NCI-H146 treated with DMSO at 0.1 percent for 48 hours (cell line): ENCODE results near the gene MAX.
"Not testable (repeated sequence)": the region's sequence is repeated elsewhere in the genome, so short reads cannot be mapped to it uniquely, and the experiment has no call there.

Source experiments
- DNase-seq: peaks from one replicate; lab custom pipeline; 2025; ENCODE audit not compliant: unreplicated experiment; lab: John Stamatoyannopoulos, UW

MAX gene

DNA sequence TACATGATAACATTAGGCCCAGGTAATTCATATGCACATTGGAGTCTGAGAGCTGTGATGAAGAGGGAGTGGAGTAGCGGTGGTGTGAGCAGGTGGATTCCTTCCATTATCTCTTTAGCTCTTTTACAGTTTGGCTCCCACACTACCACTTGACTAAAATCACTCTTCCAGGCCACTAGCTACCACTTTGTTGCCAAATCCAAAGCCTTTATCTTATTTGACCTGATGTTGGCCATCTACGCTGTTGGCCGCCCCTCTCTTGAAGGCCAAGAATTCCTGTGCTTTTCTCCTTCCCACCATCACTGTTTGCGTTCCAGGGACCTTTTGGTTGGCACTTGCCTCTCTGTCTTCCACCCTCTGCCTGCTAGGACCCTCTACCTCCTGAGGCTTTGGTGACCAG lies 4.0 kb upstream of the MAX start:
- no peak for DNase-seq

- no peak for DNase-seq
These were observed 2.5 kb upstream of the MAX start for GRCh38 chr14:65104791-65105190.

- DNase-seq = no peak
These were observed 938 bp upstream of the MAX start for GRCh38 chr14:65103150-65103760.

DNA sequence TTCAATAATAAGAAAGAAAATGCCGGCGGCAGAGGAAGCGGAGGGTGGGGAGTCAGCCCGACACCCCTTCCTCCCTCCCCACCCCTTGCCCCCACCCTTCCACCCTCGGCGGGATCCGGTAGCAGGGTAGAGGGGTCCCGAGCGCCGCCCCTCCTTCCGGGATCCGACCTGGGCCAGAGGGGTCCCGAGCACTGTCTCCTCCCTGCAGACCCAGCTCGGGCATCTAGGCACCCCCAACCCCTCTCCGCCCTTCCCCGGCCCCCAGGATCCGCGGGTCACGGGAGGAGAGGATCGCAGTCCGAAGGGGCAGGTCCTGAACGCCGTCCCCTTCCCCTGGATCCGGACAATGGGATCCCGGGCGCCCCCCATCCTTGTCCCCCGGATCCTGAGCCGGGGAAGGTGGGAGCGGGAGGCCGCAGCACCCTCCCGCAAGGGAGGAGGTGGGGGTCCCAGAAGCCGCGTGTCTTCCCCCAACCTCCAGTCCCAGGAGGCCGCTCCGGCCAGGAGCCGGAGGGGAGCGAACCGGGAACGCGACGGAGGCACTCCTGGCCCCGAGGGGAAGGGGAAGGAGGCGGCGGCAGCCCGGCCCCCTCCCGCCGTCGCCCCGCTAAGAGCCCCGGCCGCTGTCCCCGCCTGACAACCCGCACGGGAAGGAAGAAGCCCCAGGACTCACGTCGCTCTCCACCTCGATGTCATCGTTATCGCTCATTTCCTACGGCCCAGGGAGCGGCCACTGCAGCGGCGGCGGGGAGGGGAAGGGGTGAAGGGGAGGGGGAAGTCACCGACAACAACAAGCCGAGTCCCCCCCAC lies 481 bp downstream of the MAX start:
- DNase-seq = no peak

- DNase-seq = no peak
These were observed 1.3 kb downstream of the MAX start for GRCh38 chr14:65100922-65101541.

DNA sequence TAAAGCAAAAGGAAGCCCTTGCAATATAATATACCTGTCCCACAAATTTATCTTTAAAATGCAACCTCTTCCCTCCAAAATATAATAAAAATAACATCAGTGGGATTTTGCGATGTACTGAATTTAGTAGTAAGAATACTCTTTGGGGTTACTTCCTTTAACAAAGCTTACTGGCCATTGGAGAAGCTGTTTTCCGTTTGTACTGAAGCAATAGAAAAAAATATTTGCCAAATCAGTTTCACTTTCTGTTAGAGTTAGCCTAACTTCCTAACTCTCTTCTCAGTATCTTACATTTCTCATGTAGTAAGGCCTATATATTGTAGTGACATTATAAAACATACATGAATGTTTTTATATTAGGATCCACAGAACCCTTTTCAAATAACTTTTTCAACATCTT lies 3.7 kb downstream of the MAX start:
- no peak for DNase-seq

DNA sequence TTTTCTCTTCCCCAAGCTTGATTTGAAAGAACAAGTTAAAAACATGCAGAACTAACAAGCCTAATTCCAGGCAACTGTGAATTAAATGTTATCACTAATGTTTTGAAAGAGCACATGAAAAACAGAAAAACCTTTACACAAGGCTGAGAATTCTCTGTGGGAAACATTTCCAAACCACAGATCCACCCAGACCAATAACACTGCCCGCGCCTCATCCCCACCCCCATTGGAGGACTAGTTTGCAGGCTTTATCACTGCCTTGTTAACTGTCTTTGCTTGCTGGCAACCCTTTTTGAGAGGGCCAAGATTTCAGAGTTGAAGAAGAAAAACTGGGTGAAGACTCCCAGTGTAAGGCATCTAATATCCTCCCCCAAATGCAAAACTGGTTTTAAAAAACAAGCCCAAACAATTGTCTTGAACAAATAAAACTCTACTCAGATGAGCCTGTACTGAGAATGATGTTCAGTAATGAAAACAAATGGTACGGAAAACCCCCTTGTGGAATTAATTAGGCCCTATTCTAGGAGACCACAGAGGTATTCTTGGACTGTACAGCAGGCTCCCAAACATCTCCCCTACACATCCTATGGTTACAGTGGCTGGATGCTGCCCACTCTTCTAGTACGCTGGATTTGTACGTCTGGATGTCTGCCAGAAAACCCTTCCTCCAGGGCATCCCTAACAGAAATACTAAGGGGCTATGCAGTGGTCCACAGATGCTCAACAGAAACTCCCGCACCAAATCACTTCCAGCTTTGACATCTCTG lies 5.8 kb downstream of the MAX start:
- DNase-seq = no peak

DNA sequence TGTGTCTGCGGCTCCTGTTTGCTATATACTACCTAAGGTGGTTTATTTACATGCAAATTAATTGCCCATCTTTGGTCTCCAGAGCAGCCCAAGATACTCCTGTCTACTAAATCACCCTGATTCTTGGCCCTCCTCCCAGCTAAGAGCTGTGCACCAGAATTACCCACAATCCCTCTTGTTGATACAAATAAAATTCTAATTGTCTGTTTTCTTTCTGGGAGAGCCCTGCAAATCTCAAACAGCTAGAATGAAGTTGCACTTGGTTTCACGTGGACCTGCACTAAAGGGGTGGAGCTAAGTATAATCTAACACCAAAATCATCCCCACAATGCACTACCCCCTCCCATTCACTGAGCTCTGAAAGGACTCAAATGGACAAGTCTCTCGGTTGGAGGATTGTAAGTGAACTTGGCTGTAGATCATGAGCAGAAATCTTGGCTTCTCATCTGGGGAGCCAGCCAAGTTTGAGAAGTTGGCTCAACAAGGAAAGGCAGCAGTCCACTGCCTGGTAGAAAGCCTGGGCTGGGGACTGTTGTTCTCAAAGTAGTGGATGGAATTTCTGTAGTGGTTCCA lies 6.6 kb downstream of the MAX start:
- DNase-seq = no peak

- DNase-seq = no peak
These were observed 10.0 kb downstream of the MAX start for GRCh38 chr14:65092349-65092748.

GRCh38 chr14:65087835-65088234 lies 14.5 kb downstream of the MAX start:
- not testable (repeated sequence) for DNase-seq

DNA sequence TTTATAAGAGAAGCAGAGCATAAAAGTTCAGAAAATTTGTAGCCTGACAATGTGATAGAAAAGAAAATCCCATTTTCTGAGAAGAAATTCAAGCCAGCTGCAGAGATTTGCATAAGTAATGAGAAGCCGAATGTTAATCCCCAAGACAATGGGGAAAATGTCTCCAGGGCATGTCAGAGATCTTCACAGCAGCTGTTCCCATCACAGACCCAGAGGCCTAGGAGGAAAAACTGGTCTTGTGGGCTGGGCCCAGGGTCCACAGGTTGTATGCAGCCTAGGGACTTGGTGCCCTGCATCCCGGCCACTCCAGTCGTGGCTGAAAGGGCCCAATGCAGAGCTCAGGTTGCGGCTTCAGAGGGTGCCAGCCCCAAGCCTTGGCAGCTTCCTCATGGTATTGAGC lies 15.6 kb downstream of the MAX start:
- not testable (repeated sequence) for DNase-seq

DNA sequence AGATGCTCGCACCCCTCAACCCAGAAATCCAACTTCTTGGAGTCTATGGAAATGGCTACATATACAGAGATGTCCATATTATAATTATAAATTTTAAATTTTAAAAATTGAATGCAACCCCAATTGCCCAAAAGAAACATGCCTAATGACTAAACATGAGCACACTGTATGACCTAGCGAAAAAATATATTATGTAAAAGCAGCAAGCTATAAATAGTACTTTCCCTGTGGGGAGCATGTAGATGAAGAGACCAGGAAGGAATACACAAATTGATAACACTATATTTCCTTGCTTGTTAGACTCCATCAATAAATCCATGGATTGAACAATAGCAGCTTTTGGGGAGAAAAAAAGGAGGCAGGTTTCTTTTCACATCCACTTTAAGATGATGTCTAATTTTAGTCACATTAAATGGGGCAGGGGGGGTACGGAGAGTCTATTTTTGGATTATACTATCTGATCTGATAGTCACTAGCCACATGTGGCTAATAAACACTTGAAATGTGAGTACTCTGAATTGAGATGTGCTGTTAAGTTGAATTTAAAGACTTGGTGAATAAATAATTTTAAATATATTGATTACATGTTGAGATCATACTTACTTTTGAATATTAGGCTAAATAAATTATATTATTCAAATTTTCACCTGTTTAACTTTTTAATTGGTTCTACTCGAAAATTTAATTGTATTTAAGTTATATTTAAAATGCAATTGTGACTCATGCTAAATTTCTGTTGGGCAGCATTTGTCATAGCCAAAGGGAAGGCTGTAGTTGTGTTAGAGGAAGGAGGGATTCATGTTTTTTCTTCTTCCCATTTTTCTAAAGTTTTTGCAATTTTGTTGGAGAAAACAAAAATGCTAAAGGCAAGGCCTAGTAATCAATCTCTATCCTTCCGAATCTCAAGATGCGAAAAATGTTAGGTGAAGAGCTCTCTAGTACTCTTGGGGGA lies 17.5 kb downstream of the MAX start:
- no peak for DNase-seq

GRCh38 chr14:65082930-65083329 lies 19.4 kb downstream of the MAX start:
- DNase-seq = no peak

DNA sequence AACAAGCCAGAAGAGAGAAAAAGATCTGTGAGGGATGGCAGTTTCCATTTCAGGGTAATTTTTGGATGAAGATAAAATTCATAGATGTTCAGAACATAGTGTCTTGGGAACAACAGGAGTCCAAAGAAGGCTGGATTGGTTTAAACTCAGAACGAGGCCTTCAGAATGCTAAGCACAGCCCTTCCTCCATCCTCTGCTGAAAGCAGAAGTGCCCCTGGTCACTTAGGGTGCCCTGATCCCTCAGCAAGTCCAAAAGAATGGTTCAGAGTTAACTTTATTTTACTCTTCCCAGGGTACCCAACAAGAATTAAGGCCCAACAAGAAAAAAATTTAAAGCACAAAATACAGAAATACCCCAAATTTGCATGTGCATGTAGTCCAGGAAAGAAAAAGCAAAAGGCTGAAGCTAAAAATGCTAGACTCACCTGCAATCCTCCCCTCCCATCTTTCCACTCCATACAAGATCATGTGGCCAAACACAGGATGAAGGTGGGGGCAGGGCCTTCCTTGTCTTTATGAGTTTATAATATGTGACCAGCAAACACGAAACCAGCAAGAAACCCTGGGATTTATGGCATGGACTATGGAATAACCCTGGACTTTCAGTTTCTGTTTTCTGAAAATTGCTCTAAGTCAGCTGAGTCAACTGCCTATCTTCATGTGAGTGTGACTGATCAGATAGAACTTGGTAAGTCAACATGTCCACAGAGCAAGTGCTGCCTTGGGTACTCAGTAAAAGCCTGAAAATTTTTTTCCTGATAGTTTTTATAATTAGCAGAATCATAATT lies 21.2 kb downstream of the MAX start:
- DNase-seq = no peak

GRCh38 chr14:65079768-65080167 lies 22.5 kb downstream of the MAX start:
- no peak for DNase-seq

GRCh38 chr14:65079201-65079600 lies 23.1 kb downstream of the MAX start:
- no peak for DNase-seq

DNA sequence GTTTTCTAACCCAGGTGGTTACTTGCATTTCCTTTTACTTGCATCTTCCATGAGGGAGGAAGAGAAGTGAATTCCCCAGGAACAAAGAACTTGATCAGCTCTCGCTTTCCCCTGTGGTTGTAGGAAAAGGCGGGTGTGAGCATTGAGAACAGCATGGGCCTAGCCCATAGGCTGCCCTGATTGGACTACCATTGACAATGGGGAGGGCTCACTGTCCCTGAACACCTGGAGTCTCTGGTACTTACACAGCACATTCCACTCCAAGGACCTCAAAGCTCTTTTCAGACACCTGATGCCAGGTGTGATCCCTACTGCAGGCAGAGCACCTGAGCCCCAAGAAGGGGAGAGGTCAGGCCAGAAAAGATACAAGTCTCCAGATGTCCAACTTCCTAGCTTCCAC lies 25.0 kb downstream of the MAX start:
- DNase-seq = no peak

DNA sequence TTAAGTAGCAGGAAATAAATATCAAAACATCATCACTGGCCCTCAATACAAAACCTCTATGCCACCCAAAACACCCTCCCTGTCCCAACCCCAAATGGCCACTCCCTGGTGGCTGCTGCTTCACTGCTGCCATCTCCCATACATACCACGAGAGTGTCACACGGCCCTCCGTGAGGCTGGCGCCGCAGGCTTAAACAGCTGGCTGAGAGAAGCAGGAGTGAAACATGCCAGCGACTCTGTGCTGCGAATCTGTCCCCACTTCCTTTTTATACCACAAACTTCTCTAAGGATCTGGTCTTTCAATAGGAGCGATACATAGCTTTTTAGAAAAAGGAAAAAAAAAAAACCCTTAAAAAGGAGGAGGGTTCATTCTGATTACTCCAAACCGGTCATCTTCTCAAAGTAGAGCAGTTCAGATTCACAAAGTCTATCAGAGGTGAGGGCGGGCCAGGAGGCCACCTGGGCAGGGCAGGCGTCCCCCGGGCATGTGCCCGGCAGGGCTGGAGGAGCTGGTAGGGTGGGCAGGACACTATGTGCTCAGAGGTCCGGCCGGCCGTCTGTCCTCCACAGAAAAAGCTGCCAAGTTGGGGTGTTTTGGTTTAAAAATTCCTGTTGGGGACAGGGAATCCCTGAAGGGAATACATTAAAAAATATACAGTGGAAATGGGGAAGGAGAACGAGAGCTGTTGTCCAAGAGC lies 26.5 kb downstream of the MAX start:
- no peak for DNase-seq
